ENCODE measurements around the gene PPARD.
"Not testable (repeated sequence)": the region's sequence is repeated elsewhere in the genome, so short reads cannot be mapped to it uniquely, and the experiment has no call there.

The PPARD gene

GRCh38 chr6:35436071-35436857 is 93.9 kb downstream of the PPARD start:
- DNase-seq (ENCODE audit: low spot score) (no peak), FAIRE-seq (no peak)

DNA sequence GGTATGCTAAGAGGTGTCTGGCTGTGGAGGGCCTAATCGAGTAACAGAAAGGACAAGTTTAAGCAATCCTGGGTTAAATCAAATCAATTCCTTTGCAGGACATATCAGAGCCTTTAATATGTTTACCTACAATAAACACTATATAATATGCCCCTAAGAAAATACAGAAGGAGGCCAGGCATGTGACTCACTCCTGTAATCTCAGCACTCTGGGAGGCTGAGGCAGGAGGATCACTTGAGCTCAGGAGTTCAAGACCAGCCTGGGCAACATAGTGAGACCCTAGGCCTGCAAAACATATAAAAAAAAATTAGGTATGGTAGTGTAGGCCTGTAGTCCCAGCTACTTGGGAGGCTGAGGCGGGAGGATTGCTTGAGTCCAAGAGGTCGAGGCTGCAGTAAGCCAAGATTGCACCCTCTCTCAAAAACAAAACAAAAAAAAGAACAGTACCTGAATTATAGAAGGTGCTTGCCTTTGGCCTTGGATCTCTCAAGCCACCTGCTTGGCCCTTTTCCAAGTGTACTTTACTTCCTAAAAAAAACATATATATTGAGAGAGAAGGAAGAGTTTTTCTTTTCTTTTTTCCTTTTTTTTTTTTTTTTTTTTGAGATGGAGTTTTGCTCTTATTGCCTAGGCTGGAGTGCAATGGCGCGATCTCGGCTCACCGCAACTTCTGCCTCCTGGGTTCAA is 96.2 kb downstream of the PPARD start:
- DNase-seq (ENCODE audit: low spot score) = not testable (repeated sequence)

GRCh38 chr6:35439308-35439707 is 97.0 kb downstream of the PPARD start:
- no peak for DNase-seq (ENCODE audit: low spot score)
- FAIRE-seq = no peak

More for the DNA sequence above, 96.2 kb downstream of the PPARD start:
- FAIRE-seq = not testable (repeated sequence)

GRCh38 chr6:35441205-35441604 is 98.8 kb downstream of the PPARD start:
- FAIRE-seq = no peak
- no peak for DNase-seq (ENCODE audit: low spot score)

DNA sequence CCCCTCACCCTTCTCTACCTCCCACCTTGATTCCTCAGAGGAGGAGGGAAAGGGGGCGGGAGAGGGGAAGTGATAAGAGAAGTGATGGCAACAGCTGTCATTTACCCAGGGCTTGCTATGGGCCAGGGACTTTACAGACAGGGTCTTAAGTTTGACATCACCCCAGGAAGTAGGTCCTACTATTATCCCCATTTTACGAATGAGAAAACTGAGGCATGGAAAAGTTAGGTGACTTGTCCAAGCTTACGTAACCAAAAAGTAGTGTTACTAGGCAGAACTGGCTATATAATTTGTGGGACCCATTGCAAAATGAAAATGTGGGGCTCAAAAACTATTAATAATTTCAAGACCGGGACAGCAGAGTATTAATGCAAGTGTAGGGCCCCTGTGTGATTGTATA is 99.3 kb downstream of the PPARD start:
- FAIRE-seq = no peak

DNA sequence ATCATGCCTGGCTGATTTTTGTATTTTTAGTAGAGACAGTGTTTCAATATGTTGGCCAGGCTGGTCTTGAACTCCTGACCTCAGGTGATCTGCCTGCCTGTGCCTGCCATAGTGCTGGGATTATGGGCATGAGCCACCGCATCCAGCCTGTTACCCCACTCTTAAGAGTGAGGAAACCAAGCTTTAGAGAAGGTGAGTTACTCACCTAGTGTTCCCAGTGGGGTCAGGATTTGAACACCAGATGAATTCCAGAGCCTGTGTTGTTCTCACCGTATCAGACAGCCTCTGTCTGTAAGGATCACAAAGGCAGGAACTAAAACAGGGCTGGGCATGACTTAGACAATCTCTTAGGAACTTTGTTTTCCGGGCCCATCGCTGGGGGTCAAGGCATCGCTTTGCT is 100.3 kb downstream of the PPARD start:
- no peak for FAIRE-seq

More for the DNA sequence above, 99.3 kb downstream of the PPARD start:
- no peak for DNase-seq (ENCODE audit: low spot score)

DNA sequence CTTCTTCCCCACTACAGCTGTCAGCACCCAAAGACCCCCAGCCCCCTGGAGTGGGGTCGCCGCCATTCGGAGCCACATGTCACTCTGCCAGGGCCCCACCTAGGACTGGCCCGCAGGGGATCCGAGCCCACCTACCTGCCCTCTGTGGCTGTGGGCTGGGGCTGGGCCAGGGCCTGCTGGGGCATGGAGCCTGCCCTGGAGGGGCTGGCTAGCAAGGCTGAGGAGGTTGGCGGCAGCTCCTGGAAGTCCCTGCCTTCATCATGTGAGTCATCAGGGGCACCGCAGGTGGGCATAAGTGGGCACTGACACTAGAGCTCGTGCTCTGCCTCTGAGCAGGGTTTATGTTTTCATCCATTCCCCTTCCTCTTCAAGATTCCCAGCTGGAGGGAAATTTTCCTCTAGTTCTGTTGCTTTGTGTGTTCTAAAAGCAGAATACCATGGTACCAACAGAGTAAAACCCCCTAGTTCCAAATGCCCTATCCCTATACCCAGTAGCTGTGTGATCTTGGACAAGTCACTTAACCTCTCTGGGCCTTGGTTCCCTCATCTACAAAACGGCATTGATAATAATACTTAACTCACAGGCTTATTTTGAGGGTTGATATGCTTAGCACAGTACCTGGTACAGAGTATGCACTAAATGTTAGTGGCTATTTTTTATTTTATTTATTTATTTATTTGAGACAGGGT is 101.1 kb downstream of the PPARD start:
- no peak for FAIRE-seq
- no peak for DNase-seq (ENCODE audit: low spot score)

More for the DNA sequence above, 100.3 kb downstream of the PPARD start:
- DNase-seq (ENCODE audit: low spot score) = no peak

- no peak for FAIRE-seq
- no peak for DNase-seq (ENCODE audit: low spot score)
Measured at GRCh38 chr6:35445691-35446090, 103.3 kb downstream of the PPARD start.

GRCh38 chr6:35448191-35448590 is 105.8 kb downstream of the PPARD start:
- FAIRE-seq = no peak

DNA sequence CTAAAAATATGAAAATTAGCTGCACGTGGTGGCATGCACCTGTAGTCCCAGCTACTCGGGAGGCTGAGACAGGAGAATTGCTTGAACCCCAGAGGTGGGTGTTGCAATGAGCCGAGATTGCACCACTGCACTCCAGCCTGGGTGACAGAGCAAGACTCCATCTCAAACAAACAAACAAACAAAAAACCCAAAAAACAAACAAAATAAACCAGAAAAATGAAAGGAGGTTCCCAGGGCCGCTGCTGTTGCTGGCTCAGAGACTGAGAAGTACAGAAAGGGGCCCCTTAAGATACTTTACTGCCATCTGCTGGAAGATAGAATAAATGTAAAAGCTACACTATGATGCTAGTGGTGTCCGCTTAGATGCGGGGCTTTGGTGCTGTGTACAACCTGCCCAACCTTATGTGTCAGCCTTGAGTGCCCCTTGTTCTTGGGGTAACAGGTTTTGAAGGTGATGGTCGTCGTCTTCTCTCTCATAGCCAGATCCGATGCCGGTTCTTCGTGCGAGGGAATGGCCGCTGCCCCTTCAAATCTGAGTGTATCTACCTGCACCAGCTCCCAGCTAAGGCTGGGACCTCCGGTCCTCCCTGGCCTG is 107.0 kb downstream of the PPARD start:
- DNase-seq (ENCODE audit: low spot score) (peak; percentile 82), FAIRE-seq (no peak)

More at GRCh38 chr6:35448191-35448590, 105.8 kb downstream of the PPARD start:
- no peak for DNase-seq (ENCODE audit: low spot score)

DNA sequence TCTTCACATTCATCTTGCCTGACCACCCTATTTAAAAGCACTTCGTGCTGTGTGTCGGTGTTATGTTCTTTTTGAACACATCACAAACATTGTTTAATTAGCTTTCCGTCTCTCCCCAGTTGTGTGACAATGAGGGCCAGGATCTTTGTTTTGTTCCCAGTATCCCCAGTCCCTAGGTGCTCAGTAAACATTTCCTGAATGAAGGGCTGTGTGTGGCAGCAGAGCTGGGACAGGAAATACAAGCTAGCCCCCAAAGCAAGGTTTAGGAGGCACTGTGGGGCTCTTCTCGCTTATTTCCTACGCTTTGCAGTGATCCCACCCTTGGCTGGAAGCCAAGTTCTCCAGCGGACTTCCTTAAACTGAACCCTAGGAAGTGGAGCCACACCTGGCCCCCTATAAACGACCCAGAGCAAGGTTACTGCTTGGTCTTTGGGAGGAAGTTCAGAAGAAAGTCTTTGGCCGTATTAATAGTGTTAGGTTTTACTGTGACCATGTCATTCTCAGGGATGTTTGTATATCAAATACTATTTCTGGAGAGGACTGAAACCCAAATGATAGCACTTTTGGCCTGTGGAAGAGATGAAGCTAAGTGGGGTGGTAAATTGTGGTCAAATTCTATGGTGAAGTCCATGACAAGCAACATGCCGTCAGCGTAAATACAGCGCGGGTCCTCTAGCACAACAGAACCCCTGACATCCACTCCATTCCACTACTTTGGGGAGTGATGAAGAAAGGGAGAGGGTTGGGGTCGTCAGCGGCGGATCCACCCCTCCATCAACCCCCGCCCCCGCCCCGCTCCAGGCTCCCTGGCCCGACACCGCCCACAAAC is 109.2 kb downstream of the PPARD start:
- FAIRE-seq (no peak), DNase-seq (ENCODE audit: low spot score) (no peak)

- FAIRE-seq = peak; percentile 78
- DNase-seq (ENCODE audit: low spot score) = peak; percentile 96
Measured at GRCh38 chr6:35452183-35453090, 110.1 kb downstream of the PPARD start, which contains the start of gene FANCE. TSS of gene FANCE (plus strand) at chr6:35452338. CDS start at chr6:35452546, 208 bp downstream.

DNA sequence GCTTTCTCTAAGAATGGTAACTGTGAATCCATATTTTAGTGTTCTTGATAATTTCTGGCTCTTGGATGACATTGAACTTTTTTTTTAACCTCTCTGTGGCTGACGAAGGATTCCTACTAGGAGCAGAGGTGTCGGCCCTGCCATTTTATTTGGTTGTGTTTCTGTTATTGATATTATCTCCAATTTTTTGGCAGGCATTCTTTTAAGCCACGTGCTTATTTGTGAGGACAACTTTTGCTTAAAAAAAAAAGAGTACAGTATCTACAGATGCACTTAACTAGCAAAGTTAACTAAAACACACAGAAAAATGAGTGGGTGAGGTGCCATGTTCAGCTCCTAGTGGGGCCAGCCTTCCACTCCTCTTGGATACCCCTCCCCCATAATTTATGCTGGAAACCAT is 110.9 kb downstream of the PPARD start:
- no peak for DNase-seq (ENCODE audit: low spot score)
- FAIRE-seq = no peak

DNA sequence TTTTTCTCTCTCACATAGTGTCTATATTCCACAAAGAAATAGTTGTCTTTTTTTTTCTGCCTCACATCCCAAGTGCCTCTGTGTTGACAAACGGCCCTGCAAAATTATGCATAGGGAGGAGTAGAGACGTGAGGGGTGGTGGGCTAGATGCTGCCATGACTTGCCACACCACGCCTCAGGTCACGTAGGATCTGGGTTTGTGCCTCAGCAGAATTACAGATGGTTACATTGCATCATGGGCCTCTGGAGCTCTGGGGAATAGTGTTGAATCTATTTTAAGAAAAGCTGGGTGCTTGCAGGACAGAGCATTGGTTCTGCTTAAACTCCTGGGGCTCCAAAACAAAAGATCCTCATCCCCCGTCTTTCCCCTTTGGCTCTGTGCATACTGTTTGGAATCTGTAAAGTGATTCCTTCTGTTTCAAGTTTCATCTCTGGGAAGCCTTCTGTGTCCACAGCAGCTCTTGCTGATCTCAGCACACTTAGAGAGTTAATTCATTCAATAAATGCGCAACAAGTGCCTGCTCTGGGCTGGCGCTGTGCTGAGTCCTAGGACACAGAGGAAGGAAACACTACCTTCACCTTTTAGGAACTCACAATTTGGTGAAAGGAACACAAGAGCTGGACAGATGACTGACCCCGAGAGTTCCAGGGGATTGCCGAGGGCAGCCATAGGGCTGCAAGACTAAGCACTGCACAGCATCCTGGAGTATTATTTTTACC is 112.2 kb downstream of the PPARD start:
- no peak for FAIRE-seq
- DNase-seq (ENCODE audit: low spot score) = no peak

DNA sequence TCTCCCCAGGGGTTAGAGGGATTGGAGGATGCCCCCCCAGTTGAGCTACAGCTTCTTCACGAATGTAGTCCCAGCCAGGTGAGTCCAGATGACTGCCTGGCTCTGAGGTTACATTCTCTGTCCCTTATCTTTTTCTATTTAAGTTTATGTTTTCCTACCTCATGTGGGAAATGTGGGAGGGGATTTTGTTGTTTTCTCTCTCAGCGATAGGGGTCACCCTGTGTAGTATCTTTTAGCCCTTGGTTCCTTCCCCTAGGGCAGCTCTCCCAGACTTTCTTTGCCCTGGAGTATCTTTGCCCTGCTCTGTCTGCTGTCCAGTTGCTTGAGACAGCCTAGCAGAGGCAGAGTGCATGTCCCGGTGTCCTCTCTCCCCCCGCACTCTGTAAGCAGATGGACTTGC is 115.5 kb downstream of the PPARD start:
- no peak for FAIRE-seq
- no peak for DNase-seq (ENCODE audit: low spot score)

- FAIRE-seq = no peak
- DNase-seq (ENCODE audit: low spot score) = no peak
Measured at GRCh38 chr6:35461270-35461669, 118.9 kb downstream of the PPARD start.

- DNase-seq (ENCODE audit: low spot score) (no peak), FAIRE-seq (no peak)
Measured at GRCh38 chr6:35463292-35463691, 120.9 kb downstream of the PPARD start.

- FAIRE-seq = no peak
- DNase-seq (ENCODE audit: low spot score) = no peak
Measured at GRCh38 chr6:35465646-35466045, 123.3 kb downstream of the PPARD start.
